ENCODE data around the gene APBB2.

APBB2 gene

GRCh38 chr4:41022116-41022515, 192.2 kb downstream of the APBB2 start:
- H3K4me3 ChIP-seq (ENCODE audit: low read depth, low read length) = no peak overlapping the region
- DNase-seq (ENCODE audit: low read depth) = no peak
- TF ChIP-seq MYC (IDR thresholded peaks at IDR 0.05; ENCODE audit: low read depth, low read length) (no peak), CTCF (IDR thresholded peaks at IDR 0.05; ENCODE audit: low read depth, low read length) (no peak), MAX (IDR thresholded peaks at IDR 0.05; ENCODE audit: low read depth, low read length) (no peak), POLR2A (IDR thresholded peaks at IDR 0.05; ENCODE audit: extremely low read depth, insufficient read length) (no peak)

GRCh38 chr4:41015016-41015675, 199.2 kb downstream of the APBB2 start:
- no peak for DNase-seq (ENCODE audit: low read depth)
- TF ChIP-seq MYC (IDR thresholded peaks at IDR 0.05; ENCODE audit: low read depth, low read length) (no peak), POLR2A (IDR thresholded peaks at IDR 0.05; ENCODE audit: extremely low read depth, insufficient read length) (no peak), CTCF (IDR thresholded peaks at IDR 0.05; ENCODE audit: low read depth, low read length) (no peak), MAX (IDR thresholded peaks at IDR 0.05; ENCODE audit: low read depth, low read length) (no peak)
- no peak overlapping the region for H3K4me3 ChIP-seq (ENCODE audit: low read depth, low read length)

GRCh38 chr4:41014158-41014557, 200.2 kb downstream of the APBB2 start:
- no peak for TF ChIP-seq CTCF (IDR thresholded peaks at IDR 0.05; ENCODE audit: low read depth, low read length)
- TF ChIP-seq POLR2A (IDR thresholded peaks at IDR 0.05; ENCODE audit: extremely low read depth, insufficient read length) = no peak
- no peak for TF ChIP-seq MYC (IDR thresholded peaks at IDR 0.05; ENCODE audit: low read depth, low read length)
- TF ChIP-seq MAX (IDR thresholded peaks at IDR 0.05; ENCODE audit: low read depth, low read length) = no peak
- no peak for DNase-seq (ENCODE audit: low read depth)
- no peak overlapping the region for H3K4me3 ChIP-seq (ENCODE audit: low read depth, low read length)

- no peak for TF ChIP-seq POLR2A (IDR thresholded peaks at IDR 0.05; ENCODE audit: extremely low read depth, insufficient read length)
- no peak for TF ChIP-seq MYC (IDR thresholded peaks at IDR 0.05; ENCODE audit: low read depth, low read length)
- TF ChIP-seq CTCF (IDR thresholded peaks at IDR 0.05; ENCODE audit: low read depth, low read length) = no peak
- TF ChIP-seq MAX (IDR thresholded peaks at IDR 0.05; ENCODE audit: low read depth, low read length) = no peak
- H3K4me3 ChIP-seq (ENCODE audit: low read depth, low read length) = no peak overlapping the region
- DNase-seq (ENCODE audit: low read depth) = no peak
Measured at GRCh38 chr4:41013746-41014145, 200.6 kb downstream of the APBB2 start.

- no peak for DNase-seq (ENCODE audit: low read depth)
- no peak for TF ChIP-seq POLR2A (IDR thresholded peaks at IDR 0.05; ENCODE audit: extremely low read depth, insufficient read length)
- no peak for TF ChIP-seq MYC (IDR thresholded peaks at IDR 0.05; ENCODE audit: low read depth, low read length)
- TF ChIP-seq MAX (IDR thresholded peaks at IDR 0.05; ENCODE audit: low read depth, low read length) = no peak
- TF ChIP-seq CTCF (IDR thresholded peaks at IDR 0.05; ENCODE audit: low read depth, low read length) = no peak
- H3K4me3 ChIP-seq (ENCODE audit: low read depth, low read length) = no peak overlapping the region
Measured at GRCh38 chr4:41012911-41013310, 201.4 kb downstream of the APBB2 start.

Data from NB4 (cell line).